Nephron (organoid): ENCODE results near the gene NRARP.

ENCODE experiments used
- H3K27ac Mint-ChIP-seq, 3 experiments: 2 replicates each; pipeline ENCODE4 v1.8.0; 2020; ENCODE audit warnings: mixed read lengths in 3 of 3, mild to moderate bottlenecking in 2 of 3, moderate library complexity in 1 of 3
- H3K27me3 Mint-ChIP-seq: 2 replicates; pipeline ENCODE4 v1.8.0; 2021; ENCODE audit warnings: low read depth, mild to moderate bottlenecking, moderate library complexity, mixed read lengths
- H3K36me3 Mint-ChIP-seq: 2 replicates; pipeline ENCODE4 v1.8.0; 2020; ENCODE audit warnings: low read depth, mixed read lengths
- H3K4me1 Mint-ChIP-seq: 2 replicates; pipeline ENCODE4 v1.8.0; 2020; ENCODE audit warnings: mixed read lengths
- H3K4me3 Mint-ChIP-seq, 3 experiments: 2 replicates each; pipeline ENCODE4 v1.8.0; 2020; ENCODE audit warnings: mild to moderate bottlenecking in 3 of 3, mixed read lengths in 3 of 3, moderate library complexity in 2 of 3
- H3K9me3 Mint-ChIP-seq: 2 replicates; pipeline ENCODE4 v1.8.0; 2020; ENCODE audit warnings: mixed read lengths
- CTCF ChIP-seq, 3 experiments: fragments of 200-600 bp; sonication (generic); IDR thresholded peaks; one replicate each; pipeline ENCODE4 v1.5.0; 2021; ENCODE audit warnings: antibody characterized with exemption in 3 of 3; ENCODE audit not compliant: unreplicated experiment in 3 of 3

The NRARP gene

DNA sequence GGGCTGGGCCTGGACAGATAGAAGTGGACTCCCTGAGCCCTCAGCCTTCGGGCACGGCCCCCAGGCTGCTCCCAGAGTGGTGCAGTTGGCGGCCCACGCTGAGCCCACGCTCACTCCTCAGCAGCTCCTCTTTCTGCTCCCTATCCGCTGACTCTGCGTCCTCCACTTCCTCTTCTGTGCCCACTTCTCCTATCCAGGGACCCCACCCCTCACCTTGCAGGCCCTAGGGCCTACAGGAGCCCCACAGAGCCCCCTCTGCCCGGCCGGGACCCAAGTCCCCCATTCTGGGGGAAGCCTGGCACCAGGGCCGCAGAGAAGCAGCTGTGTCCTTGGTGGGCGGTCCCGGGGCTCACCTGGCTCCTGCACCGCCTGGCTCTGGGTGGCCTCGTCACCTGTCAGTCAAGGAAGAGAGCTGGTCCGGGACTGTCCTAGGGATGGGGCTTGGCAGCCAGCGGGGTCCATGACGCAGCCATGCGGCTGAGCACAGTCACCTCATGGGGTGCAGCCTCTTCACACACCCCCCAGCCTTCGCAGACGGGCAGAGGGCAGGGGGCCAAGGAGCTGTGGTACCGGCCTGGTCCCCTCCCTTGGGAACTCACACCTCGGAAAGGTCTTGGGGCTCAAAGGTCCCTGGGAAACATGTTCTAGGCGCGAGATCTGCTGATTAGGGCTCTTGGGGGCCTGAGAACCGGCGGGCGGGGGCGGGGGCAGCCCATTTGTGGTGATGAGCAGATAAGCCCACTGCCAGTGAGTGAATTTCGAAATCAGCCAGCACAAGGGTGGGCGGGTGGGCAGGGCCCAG, 5.4 kb upstream of the NRARP start:
- H3K9me3 Mint-ChIP-seq, result no peaks in the 10 kb centered on the region
- H3K27me3 Mint-ChIP-seq, result peaks cover 6% of the 10 kb centered on the region
- H3K4me1 Mint-ChIP-seq, result peaks cover 6% of the 10 kb centered on the region
- TF ChIP-seq CTCF (IDR thresholded peaks at IDR 0.05; ENCODE audit: unreplicated experiment in 3 of 3), result no peak
- no peaks in the 10 kb centered on the region for H3K36me3 Mint-ChIP-seq
- peak overlapping the region in 1 of 3 experiments; percentile 40 for H3K4me3 Mint-ChIP-seq
- H3K27ac Mint-ChIP-seq, result peak overlapping the region in 1 of 3 experiments; percentile 55

GRCh38 chr9:137306850-137307254, 4.8 kb upstream of the NRARP start:
- peaks cover 6% of the 10 kb centered on the region for H3K4me1 Mint-ChIP-seq

DNA sequence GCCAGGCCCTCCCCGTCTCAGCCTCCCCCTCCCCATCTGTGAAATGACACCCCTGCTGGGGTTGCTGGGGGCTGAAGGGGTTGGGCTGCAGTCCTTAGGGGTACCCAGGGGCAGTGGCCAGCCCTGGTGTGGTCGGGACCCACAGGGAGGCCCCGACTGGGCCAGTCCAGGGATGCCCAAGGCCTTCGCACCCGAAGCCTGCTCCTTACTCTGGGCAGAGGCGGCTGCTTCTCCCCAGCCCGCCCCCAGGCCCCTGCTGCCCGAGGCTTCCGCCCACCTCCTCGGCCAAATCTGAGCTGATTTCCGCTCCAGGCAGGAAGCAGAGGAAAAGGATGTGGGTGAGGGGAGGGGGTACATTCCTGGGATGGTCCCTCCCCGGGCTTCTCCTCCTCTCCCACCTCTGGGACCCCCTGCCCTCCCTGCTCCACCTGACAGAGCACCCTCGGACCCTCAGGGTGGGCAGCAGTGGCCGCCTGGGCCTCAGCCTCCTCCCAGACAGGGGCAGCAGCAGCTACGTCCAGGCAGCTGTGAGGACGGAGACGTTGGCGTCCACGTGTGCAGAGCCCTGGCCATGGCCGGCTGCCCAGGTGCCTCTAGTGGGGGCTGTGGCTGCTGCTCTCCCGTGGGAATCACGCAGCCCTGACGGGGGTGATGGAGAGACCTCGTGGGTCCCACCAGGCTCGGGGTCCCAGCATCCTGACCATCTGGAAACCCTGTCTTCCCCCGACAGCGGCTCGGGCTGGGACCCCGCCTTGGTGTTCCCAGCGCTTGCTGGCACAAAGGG, 4.2 kb upstream of the NRARP start:
- Mint-ChIP-seq H3K36me3 (no peaks in the 10 kb centered on the region), H3K27me3 (peaks cover 6% of the 10 kb centered on the region), H3K27ac (no peak overlapping the region), H3K9me3 (no peaks in the 10 kb centered on the region), H3K4me3 (no peak overlapping the region), H3K4me1 (peaks cover 6% of the 10 kb centered on the region)
- TF ChIP-seq CTCF (IDR thresholded peaks at IDR 0.05; ENCODE audit: unreplicated experiment in 3 of 3), result no peak

More at GRCh38 chr9:137306850-137307254, 4.8 kb upstream of the NRARP start:
- H3K4me3 Mint-ChIP-seq, result no peak overlapping the region
- TF ChIP-seq CTCF (IDR thresholded peaks at IDR 0.05; ENCODE audit: unreplicated experiment in 3 of 3), result no peak
- H3K36me3 Mint-ChIP-seq, result no peaks in the 10 kb centered on the region
- H3K9me3 Mint-ChIP-seq, result no peaks in the 10 kb centered on the region
- H3K27ac Mint-ChIP-seq, result peak overlapping the region in 1 of 3 experiments; percentile 55
- peaks cover 6% of the 10 kb centered on the region for H3K27me3 Mint-ChIP-seq

- peak overlapping the region in 1 of 3 experiments; percentile 54 for H3K4me3 Mint-ChIP-seq
- H3K27ac Mint-ChIP-seq, result peak overlapping the region in 2 of 3 experiments; percentile 62 to 82
- TF ChIP-seq CTCF (IDR thresholded peaks at IDR 0.05; ENCODE audit: unreplicated experiment in 3 of 3), result no peak
Observed at GRCh38 chr9:137305798-137306065, 3.7 kb upstream of the NRARP start.

GRCh38 chr9:137305060-137305797, 3.2 kb upstream of the NRARP start:
- TF ChIP-seq CTCF (IDR thresholded peaks at IDR 0.05; ENCODE audit: unreplicated experiment in 3 of 3), result peak in 1 of 3 experiments; percentile 14
- Mint-ChIP-seq H3K36me3 (no peaks in the 10 kb centered on the region), H3K27ac (peak overlapping the region in 2 of 3 experiments; percentile 62 to 82), H3K27me3 (peaks cover 11% of the 10 kb centered on the region), H3K4me1 (peaks cover 11% of the 10 kb centered on the region), H3K9me3 (no peaks in the 10 kb centered on the region), H3K4me3 (peak overlapping the region; percentile 24 to 54 (median 42))

More at GRCh38 chr9:137305798-137306065, 3.7 kb upstream of the NRARP start:
- H3K27me3 Mint-ChIP-seq, result peaks cover 9% of the 10 kb centered on the region
- H3K9me3 Mint-ChIP-seq, result no peaks in the 10 kb centered on the region
- H3K36me3 Mint-ChIP-seq, result no peaks in the 10 kb centered on the region
- H3K4me1 Mint-ChIP-seq, result peaks cover 9% of the 10 kb centered on the region
